Hematopoietic multipotent progenitor cell treated with erythropoietin and hydrocortisone succinate and interleukin-3 and kit ligand, for 15 days (in vitro differentiated cells): ENCODE data around the gene TOX2.

ENCODE experiments used
- DNase-seq: peaks from one replicate; pipeline ENCODE4 v3.0.0-alpha.2; 2015; ENCODE audit warnings: low spot score

The TOX2 gene

DNA sequence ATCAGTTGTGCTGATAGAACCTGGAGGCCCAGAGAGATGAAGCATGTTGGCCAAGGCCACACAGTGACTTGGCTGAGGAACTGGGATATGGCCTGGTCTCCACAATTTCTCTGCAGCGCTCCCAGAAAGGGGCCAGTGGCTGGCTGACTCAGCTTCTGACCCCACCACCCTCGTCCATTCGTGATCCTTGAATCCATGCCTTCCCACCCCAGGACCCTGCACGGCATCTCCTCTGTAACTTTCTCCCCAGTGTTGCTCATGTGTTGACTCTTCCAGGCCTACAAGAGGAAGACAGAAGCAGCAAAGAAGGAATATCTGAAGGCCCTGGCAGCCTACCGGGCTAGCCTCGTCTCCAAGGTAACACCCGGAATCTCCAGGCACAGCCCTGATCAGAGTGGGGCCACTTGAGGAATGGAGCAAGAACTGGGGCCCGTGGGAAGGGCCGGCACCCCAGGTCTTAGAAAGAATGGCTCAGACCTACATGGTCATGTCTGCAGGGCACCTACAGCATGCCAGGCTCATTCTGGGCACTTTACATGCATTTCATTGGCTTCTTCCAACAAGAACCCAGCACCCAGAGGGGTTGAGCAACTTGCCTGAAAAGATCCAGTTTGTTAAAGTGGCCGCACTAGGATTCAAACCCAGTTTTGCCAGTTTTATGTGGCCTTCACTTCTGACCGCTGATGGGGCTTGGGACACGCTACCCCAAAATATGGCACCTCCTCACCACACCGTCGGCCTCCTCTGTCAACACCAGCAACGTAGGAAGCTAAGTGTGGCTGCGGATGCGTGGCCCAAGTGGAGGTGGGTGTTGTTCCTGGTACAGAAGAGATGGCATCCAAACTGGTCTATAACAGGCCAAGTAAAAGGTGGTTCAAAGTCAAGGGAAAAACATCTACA, 150.1 kb downstream of the TOX2 start:
- no peak for DNase-seq

DNA sequence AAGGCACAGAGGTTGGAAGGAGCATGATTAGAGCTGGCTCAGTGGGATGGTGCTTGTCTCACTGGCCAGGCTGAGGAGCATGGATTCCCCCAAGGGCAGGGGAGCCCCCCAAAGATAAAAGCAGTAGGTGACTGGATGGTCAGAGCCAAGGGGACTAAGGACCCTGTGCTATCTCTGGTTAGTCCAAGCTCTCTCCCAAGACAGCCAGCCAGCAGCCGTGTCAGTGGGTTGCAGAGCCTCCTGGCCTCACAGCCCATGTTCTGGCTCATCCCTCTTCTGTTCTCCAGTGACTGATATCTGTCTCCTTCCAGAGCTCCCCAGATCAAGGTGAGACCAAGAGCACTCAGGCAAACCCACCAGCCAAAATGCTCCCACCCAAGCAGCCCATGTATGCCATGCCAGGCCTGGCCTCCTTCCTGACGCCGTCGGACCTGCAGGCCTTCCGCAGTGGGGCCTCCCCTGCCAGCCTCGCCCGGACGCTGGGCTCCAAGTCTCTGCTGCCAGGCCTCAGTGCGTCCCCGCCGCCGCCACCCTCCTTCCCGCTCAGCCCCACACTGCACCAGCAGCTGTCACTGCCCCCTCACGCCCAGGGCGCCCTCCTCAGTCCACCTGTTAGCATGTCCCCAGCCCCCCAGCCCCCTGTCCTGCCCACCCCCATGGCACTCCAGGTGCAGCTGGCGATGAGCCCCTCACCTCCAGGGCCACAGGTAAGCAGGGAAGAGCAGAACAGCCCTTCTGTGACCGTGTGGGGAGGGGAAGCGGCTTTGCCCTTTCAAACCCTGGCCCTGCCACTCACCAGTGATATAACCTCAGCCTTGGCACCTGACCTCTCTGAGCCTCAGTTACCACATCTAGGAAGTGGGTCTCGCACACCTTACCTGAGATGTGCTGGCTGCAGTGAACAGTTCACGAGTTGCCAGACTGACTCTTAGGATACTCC, 151.0 kb downstream of the TOX2 start:
- no peak for DNase-seq

DNA sequence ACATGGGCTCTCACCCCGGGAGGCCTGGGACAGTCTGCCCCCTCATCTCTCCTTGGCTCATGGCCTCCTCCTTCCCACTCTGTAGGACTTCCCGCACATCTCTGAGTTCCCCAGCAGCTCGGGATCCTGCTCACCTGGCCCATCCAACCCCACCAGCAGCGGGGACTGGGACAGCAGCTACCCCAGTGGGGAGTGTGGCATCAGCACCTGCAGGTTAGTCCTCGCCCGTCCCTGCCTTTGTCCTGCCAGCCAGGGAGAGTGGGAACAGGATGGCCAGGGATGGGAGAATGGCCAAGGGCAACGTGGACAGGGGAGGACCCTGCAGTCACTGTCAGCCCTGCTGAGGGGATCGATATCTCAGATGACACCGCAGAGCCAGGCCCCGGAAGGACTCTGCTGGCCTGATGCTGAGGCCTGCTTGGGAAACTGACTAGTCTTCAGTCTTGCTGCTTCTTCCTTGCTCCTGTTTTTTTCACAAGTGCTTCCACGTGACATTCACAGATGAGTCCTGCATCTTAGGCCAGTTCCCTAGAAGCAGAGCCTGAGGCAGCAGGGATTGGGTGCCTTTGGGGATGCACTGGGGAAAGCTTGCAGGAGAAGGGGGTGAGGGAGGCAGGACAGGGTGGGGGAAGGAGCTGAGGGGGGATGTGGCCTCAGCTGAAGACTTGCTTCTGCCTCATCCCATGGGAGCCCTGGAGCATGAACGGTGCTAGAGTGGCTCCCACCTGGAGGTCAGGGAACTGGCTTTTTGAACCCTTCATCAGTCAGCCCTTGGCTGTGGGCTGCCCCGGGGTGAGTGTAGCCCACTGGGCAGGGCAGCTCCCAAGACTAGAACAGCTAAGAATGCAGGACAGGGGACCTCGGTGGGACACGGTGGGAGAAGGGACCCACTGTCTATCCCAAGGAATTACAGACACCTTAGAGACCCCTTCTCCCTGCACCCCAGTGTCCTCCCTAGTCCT, 152.3 kb downstream of the TOX2 start:
- DNase-seq: no peak

DNA sequence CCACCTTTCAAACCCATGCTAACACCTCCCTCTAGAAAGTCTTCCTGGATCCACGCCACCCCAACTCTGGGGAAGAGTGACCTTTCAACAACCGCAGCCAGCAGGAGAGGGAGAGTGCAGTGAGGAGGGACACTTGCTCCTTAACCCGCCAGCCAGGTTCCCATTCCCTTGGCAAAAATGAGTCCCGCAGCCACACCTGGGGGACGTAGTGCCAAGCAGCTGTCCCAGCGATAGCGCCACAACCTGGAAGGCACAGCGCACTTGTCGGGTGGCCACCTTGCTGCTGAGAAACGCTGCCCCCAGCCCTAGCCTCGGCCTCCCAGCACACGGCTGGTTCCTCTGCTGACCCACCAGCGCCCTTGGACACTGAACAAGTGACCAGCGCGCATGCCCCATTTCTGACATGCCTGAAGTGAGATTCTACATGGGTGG, 153.0 kb downstream of the TOX2 start:
- no peak for DNase-seq

DNA sequence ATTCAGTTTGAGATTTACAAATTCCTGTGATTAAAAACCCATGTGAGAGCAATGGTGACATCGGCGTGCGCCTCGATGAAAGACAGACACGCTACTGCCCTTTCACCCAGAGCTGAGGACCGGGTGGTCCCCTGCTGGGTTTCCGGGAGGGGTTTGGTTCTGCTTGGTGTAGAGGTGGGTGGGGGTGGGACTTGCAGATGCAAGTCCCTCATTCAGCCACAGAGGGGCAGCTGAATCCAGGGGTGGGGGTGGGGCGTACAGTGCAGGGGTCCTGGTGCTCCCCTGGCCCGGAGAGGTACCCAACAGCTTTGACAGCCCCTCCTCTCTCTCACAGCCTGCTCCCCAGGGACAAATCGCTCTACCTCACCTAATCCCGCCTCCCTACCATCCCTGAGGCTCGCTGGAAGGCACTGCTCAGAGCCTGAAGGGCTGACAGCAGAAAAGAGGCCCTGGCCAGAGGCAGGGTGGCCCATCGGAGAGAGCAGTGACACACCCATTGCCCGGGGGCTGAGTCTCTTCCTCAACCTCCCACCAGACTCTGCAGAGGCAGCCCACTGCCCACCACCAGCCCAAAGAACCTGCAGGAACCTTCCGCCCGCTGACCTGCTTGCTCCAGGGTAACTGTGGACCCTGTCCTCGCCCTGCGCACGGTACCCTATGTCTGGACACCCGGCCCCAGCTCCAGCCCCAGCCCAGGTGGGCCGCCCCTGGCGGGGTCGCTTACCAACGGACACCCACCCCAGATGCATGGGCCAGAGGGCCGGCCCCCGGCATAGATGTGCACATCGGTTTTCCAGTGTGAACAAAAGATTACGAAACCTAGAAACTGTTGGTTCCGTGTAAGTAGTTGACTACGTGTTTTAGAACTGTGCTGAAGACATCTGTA, 153.9 kb downstream of the TOX2 start:
- DNase-seq: no peak

DNA sequence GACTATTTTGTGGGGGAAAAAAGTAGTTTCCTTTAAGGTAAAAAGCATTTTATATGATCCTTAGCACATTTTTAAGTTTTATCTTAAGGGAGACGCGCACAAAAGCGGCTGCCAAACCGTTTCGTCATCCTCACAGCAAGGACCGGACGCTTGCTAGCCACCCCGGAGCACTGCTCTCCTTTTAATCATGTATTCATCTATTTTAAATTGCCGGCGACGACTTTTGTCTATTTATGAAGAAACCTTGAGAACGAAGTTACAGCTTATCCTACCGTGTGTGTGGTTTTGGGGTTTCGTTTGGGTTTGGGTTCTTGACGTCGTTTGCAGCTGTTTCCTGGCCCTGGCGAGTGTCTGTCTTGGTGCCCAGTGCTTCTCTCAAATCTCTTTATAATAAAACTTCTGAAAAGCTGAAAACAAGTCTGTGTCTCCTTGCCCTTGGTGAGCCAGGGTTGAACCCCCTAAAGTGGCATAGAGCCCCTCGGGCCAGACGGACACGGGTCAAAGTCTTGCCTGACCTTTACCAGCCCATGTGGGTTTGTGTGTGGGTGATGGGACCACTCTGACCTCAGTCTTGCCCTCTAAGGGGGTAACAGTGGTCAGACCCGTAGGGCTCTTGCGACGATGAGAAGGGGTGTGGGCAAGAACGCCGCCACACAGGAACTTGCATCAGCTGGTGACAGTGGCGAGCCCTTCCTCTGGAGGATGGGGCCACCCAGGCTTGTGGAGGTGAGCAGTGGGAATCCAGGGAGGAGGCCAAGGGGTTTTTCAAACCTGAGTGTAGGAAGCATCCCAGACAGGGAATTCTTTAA, 154.8 kb downstream of the TOX2 start:
- DNase-seq: no peak

DNA sequence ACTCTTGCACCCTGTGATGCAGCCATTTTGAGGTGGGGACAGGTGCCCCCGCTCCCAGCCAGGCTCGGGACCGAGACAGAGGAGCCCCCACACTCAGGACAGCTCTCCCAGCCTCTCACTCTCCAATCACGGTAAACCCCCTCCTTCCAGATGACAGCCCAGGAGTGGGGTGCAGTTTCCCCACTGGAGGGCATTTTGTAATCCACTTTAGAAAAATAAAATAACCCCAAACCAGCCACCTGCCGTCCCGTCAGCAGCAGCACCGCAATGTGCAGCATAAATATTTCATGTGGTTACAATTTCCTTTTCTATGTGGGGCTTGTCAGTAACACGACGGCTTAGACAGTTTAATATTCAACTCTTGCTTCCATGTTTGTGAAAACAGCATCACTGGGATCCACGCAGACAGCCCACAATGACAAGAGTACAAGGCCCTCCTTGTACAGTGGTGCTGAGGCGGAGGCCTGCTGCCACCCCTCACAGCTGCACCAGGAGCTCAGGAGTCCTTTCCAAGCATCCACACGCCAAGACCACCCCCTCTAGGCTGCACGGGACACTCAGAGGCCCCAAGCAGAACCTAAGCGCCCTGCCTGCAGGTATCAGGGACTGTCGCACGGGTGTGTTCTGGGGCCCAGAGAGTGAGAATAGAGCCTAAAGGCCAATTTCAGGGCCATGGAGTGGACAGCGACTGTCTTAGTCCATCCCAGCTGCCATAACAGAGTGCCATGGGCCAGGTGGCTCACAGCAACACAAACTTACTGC, 155.7 kb downstream of the TOX2 start:
- DNase-seq: no peak

DNA sequence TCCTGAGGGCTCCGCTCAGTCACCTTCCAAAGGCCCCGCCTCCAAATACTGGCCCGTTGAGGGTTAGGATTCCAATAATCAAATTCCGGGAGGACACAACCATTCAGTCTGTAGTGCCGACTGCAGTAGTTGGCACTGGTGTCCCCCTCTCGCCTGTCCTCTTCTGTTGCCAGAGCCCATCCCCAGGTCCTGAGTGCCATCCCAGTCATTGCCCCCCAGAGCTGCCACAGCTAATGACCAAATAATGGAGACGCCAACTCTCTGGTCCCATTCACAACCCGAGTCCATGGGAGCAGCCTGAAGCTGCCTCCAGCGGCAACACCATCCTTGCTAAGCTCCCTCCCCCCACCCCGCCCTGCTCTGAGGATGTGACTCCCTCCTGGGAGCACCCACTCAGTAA, 156.4 kb downstream of the TOX2 start:
- no peak for DNase-seq

DNA sequence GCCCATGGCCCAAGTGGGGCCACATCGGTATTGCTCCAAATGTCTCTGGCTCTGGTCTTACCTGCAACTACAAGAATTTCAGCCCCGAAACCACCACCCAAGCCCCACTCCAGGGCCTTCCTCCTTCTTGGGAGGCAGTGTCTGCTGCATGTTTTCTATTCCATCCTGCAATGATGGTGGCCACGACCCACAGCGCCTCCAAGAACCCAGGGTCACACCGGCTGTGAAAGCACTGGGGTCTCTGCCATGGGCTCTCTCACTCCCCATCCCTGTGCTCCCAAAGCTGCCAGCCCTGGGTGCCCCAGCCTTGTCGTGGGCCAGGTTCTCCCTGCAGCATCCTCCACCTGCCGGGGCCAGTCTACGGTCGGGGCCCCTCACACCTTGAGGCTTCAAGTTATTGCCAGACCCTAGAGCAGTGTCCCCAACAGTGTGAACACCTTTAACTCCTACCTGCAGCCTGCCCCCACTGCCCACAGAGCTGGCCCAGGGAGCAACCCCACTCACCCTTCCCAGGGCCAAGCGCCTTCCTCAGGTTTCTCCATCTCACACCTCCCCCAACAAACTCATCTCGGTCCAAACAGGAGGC, 157.0 kb downstream of the TOX2 start:
- no peak for DNase-seq

DNA sequence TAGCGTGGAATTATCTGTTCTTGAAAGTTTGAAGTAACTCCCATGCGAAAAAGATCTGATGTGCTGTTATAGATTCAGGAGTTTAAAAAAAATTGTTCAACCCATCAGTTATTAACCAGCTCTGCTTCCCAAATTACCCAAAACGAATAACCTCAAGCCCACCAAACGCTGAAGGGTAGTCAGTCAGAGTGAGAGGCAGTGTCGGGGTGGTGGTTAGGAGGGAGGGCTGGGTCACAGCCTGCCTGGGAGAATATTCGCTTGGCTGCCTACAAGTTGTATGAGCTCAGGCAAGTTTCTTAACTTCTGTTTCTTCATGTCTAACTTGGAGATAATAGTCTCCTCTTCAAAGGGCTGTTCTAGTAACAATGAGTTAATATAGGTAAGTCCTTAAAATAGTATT, 157.7 kb downstream of the TOX2 start:
- no peak for DNase-seq

DNA sequence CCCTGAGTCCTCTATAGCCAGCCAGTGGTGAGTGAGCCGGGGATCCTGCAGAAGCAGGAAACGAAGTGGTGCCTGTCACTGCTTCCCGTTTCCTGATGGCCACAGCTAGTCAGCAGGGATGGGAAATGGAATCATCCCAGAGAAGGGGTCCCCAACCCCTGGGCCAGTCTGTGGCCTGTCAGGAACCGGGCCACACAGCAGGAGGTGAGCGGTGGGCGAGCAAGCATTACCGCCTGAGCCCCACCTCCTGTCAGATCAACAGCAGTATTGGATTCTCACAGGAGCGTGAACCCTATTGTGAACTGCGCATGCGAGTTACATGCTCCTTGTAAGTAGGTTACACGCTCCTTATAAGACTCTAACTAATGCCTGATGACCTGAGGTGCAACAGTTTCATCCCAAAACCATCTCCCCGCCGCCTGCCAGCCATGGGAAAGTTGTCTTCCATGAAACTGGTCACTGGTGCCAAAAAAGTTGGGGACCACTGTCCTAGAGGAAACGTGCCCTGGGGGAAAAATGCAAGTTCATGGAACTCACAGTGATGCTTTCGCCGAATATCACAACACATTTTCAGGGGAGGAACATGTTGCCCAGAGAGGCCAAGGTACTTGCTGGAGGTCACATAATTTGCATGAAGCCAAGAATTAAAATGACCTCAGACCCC, 158.5 kb downstream of the TOX2 start:
- no peak for DNase-seq

DNA sequence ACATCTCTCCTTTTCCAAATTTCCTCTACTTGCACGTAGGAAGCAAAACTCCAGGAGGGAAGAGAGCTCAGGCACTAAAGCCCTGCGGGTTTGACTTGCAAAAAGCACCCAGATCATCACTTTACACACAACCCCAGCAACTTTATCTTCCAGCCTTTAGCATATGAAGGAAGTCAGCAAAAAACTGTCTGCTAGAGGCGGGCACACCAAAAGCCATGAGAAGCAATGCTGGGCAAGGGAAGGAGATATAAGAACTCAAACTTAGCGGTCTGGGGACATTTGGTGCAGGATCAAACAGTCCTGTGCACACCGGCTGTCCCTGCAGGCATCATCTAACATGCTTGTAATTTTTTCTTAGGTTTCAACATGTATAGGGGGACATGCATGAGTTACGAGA, 159.0 kb downstream of the TOX2 start:
- no peak for DNase-seq

DNA sequence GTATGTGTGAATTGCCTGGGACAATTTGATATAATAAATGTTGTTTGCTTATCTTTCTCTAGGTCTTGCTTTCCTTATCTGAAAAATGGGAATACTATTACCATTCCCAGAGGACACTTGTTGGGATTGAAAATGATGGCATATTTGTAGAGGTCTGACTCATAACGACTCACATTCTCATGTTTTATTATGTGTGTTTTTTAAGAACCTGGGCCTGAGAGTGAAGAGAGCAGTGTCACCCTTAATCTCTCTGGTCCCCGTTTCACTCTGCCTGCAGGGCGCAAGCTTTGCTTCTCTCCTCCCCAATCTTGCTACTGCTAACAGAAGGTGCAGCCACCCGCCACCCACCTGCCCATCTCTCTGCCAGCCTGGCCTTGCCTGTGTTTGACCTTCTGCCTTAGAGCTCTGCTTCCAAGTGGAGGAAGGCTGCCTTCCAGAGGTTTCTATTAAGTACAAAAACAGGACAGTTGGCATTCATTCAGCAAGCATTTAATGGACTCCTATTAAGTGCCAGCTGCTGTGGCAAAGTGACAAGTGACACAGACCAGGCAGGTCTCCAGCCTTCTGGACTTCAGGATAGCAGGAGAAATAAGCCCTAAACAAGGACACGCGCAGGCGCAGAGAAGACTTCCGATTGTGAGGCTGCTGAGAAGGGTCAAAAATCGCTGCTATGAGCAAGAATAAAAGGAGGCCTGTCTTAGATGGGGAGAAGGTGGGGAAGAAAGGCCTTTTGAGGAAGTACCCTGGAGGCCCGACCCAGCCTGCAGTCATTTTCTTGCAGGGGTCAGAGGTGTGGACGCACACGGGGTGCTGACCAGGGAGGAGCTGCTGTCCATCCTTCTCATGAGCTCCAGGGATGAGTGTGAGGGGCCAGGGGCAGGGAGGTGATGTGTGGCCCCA, 159.8 kb downstream of the TOX2 start:
- DNase-seq: no peak

DNA sequence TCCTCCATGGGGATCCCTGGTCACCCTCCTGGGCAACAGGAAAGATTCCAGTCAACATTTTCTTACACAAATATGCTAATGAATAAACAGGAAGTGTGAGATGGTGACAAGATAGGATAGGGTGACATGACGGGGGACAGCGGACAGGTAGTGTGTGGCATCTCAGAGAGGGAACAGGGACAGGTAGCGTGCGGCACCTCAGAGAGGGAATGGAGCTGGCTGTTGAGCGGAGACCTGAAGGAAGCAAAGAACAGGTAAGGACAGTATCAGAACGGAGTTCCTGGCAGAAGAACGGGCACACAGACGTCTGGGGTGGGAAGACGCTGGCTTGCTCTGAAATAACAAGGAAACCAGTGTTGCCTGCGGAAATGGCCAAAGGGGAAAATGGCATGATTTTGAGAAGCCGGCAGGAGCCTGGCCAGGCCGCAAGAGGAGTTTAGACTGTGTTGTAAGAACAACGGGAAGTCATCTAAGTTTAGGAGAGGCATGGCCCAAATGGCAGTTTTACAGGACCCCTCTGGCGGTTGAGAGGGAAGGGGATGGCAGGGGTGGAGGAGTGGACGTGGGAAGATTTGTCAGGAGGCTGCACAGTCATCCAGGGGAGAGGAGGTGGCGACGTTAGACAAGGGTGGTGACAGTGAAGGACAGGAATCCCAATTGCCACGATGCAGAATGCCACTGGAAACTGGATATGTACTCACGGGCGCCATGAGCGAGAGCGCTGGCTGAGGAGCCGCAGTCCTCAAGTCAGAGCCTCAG, 160.7 kb downstream of the TOX2 start:
- no peak for DNase-seq

DNA sequence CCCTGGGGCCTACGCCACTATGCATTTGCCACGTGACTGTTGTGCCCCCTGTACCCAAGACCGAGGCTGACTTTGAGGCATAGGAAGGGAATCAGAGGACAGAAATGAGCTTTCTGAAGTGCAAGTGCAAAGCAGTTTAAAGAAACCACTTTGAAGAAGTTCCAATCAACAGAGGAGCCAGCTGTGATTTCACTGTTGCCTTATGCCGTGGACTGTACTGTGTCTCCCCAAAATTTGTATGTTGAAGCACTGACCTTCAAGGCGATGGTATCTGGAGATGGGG, 161.2 kb downstream of the TOX2 start:
- no peak for DNase-seq

DNA sequence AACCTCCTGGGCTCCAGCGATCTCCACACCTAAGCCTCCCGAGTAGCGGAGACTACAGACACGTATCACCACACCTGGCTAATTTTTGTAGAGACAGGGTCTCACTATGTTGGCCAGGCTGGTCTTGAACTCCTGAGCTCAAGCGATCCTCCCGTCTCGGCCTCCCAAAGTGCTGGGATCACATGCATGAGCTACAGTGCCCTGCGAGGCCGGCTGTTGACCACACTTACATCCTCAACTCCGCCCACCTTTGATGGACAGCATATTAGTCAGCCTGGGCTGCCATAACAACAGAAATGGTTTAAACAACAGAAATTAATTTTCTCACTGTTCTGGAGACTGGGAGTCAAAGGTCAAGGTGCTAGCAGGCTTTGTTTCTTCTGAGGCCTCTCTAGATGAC, 164.6 kb downstream of the TOX2 start:
- DNase-seq: no peak

DNA sequence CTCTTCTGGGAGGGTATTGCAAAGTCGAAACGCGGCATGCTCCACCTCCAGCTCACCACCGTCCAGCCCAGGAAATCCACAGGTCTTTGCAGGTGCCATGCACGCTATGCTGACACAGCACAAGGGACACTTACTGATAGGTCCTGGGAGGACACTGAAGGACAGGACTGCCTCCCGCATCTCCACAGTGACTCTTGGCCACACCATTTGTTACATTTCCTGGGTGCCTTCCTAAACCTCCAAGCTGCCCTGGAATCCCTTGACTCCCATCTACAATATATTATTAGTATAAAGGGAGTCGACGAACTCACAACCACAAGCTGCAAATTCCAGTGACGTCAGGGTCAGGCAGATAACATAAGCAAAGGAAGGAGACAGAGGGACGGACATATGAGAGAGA, 165.4 kb downstream of the TOX2 start:
- DNase-seq: no peak
